ENCODE measurements around the gene FAM219A.
A peak's percentile ranks its signal among the peaks of the same experiment; 100 is the strongest.
"Not testable (repeated sequence)": the region's sequence is repeated elsewhere in the genome, so short reads cannot be mapped to it uniquely, and the experiment has no call there.

Gene FAM219A

GRCh38 chr9:34484678-34485077, 26.3 kb upstream of the FAM219A start:
- no peaks in the 10 kb centered on the region for H3K4me1 ChIP-seq (ENCODE audit: control insufficient read depth, insufficient read depth, low read length)
- no peak for DNase-seq (ENCODE audit: low read depth)
- H3K9me3 ChIP-seq (ENCODE audit: control insufficient read depth, low read length) = no peaks in the 10 kb centered on the region
- H3K36me3 ChIP-seq (ENCODE audit: control insufficient read depth, insufficient read depth, low read length, severe bottlenecking) = no peaks in the 10 kb centered on the region
- no peak overlapping the region for H3K4me3 ChIP-seq (ENCODE audit: low read length)
- peaks cover 27% of the 10 kb centered on the region for H3K27me3 ChIP-seq (replicated peaks; ENCODE audit: control insufficient read depth, insufficient read depth, low read length)
- H3K9ac ChIP-seq (ENCODE audit: low read length) = no peak overlapping the region

DNA sequence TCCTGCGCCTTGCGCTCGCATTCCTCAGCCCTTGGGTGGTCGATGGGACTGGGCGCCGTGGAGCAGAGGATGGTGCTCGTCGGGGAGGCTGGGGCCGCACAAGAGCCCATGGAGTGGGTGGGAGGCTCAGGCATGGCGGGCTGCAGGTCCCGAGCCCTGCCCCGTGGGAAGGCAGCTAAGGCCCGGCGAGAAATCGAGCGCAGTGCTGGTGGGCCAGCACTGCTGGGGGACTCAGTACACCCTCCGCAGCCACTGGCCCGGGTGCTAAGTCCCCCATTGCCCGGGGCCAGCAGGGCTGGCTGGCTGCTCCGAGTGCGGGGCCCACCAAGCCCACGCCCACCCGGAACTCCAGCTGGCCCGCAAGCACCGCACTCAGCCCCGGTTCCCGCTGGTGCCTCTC, 24.4 kb upstream of the FAM219A start:
- DNase-seq (ENCODE audit: low read depth); H3K9ac ChIP-seq (ENCODE audit: low read length); H3K36me3 ChIP-seq (ENCODE audit: control insufficient read depth, insufficient read depth, low read length, severe bottlenecking); H3K9me3 ChIP-seq (ENCODE audit: control insufficient read depth, low read length); H3K4me1 ChIP-seq (ENCODE audit: control insufficient read depth, insufficient read depth, low read length); H3K4me3 ChIP-seq (ENCODE audit: low read length): not testable (repeated sequence)
- H3K27me3 ChIP-seq (replicated peaks; ENCODE audit: control insufficient read depth, insufficient read depth, low read length) = peaks cover 28% of the 10 kb centered on the region

GRCh38 chr9:34481620-34482019, 23.2 kb upstream of the FAM219A start:
- not testable (repeated sequence) for H3K9ac ChIP-seq (ENCODE audit: low read length); DNase-seq (ENCODE audit: low read depth)

GRCh38 chr9:34479431-34479866, 21.1 kb upstream of the FAM219A start:
- Histone ChIP-seq H3K27me3 (replicated peaks; ENCODE audit: control insufficient read depth, insufficient read depth, low read length) (peaks cover 35% of the 10 kb centered on the region), H3K9me3 (ENCODE audit: control insufficient read depth, low read length) (no peaks in the 10 kb centered on the region), H3K36me3 (ENCODE audit: control insufficient read depth, insufficient read depth, low read length, severe bottlenecking) (no peaks in the 10 kb centered on the region), H3K4me1 (ENCODE audit: control insufficient read depth, insufficient read depth, low read length) (no peaks in the 10 kb centered on the region), H3K4me3 (ENCODE audit: low read length) (no peak overlapping the region), H3K9ac (ENCODE audit: low read length) (no peak overlapping the region)
- no peak for DNase-seq (ENCODE audit: low read depth)

More at GRCh38 chr9:34481620-34482019, 23.2 kb upstream of the FAM219A start:
- H3K9me3 ChIP-seq (ENCODE audit: control insufficient read depth, low read length); H3K36me3 ChIP-seq (ENCODE audit: control insufficient read depth, insufficient read depth, low read length, severe bottlenecking); H3K4me1 ChIP-seq (ENCODE audit: control insufficient read depth, insufficient read depth, low read length); H3K4me3 ChIP-seq (ENCODE audit: low read length): not testable (repeated sequence)
- peaks cover 25% of the 10 kb centered on the region for H3K27me3 ChIP-seq (replicated peaks; ENCODE audit: control insufficient read depth, insufficient read depth, low read length)

- H3K4me1 ChIP-seq (ENCODE audit: control insufficient read depth, insufficient read depth, low read length) = no peaks in the 10 kb centered on the region
- H3K9me3 ChIP-seq (ENCODE audit: control insufficient read depth, low read length) = no peaks in the 10 kb centered on the region
- no peak for DNase-seq (ENCODE audit: low read depth)
- H3K27me3 ChIP-seq (replicated peaks; ENCODE audit: control insufficient read depth, insufficient read depth, low read length) = peaks cover 35% of the 10 kb centered on the region
- H3K36me3 ChIP-seq (ENCODE audit: control insufficient read depth, insufficient read depth, low read length, severe bottlenecking) = no peaks in the 10 kb centered on the region
- H3K4me3 ChIP-seq (ENCODE audit: low read length) = no peak overlapping the region
- H3K9ac ChIP-seq (ENCODE audit: low read length) = no peak overlapping the region
Observed at GRCh38 chr9:34477541-34477940, 19.2 kb upstream of the FAM219A start.

GRCh38 chr9:34475097-34475496, 16.7 kb upstream of the FAM219A start:
- no peak for DNase-seq (ENCODE audit: low read depth)
- H3K4me1 ChIP-seq (ENCODE audit: control insufficient read depth, insufficient read depth, low read length) = no peaks in the 10 kb centered on the region

DNA sequence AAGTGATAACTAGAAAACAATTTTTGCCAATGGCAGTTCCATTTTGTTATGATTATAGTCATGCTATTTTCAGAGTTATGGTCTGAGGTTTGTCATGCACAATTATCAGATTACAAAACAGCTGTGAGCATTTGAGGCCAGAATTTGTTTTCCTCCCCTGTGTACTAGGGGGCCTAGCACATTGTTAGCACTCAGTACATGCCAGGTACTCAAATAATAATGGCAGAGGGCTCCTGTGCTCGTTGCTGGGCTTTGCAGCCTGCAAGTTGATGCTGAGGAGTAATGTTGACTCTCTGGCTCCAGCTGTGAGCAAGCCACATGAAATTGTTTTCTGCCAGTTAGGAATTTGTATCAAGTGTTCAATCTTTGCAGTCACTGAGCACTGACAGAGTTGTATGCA, 7.1 kb upstream of the FAM219A start:
- no peak for DNase-seq (ENCODE audit: low read depth)
- Histone ChIP-seq H3K9ac (ENCODE audit: low read length) (no peak overlapping the region), H3K9me3 (ENCODE audit: control insufficient read depth, low read length) (no peaks in the 10 kb centered on the region), H3K36me3 (ENCODE audit: control insufficient read depth, insufficient read depth, low read length, severe bottlenecking) (no peaks in the 10 kb centered on the region), H3K27me3 (replicated peaks; ENCODE audit: control insufficient read depth, insufficient read depth, low read length) (no peaks in the 10 kb centered on the region), H3K4me1 (ENCODE audit: control insufficient read depth, insufficient read depth, low read length) (peaks cover 18% of the 10 kb centered on the region), H3K4me3 (ENCODE audit: low read length) (no peak overlapping the region)

More at GRCh38 chr9:34475097-34475496, 16.7 kb upstream of the FAM219A start:
- Histone ChIP-seq H3K4me3 (ENCODE audit: low read length) (no peak overlapping the region), H3K27me3 (replicated peaks; ENCODE audit: control insufficient read depth, insufficient read depth, low read length) (peaks cover 35% of the 10 kb centered on the region), H3K36me3 (ENCODE audit: control insufficient read depth, insufficient read depth, low read length, severe bottlenecking) (no peaks in the 10 kb centered on the region), H3K9ac (ENCODE audit: low read length) (no peak overlapping the region), H3K9me3 (ENCODE audit: control insufficient read depth, low read length) (no peaks in the 10 kb centered on the region)

DNA sequence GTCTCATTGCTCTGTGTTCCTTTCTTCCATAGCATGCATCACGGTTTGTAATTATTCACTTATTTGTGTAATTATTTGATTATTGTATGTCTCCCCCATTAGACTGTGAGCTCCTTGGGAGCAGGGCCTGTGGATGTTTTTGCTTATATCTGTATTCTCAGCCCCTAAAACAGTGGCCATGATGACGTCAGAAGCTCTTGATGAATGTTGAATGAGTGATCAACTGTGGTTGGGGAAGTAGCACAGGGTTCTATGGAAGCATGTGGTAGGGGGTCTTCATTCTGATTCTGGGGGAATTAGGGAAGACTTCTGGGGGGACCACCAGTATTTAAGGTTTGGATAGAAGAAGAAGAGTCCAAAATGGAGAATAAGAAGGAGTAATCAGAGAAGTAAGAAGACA, 6.2 kb upstream of the FAM219A start:
- no peaks in the 10 kb centered on the region for H3K9me3 ChIP-seq (ENCODE audit: control insufficient read depth, low read length)
- H3K9ac ChIP-seq (ENCODE audit: low read length) = no peak overlapping the region
- no peaks in the 10 kb centered on the region for H3K27me3 ChIP-seq (replicated peaks; ENCODE audit: control insufficient read depth, insufficient read depth, low read length)
- peaks cover 18% of the 10 kb centered on the region for H3K4me1 ChIP-seq (ENCODE audit: control insufficient read depth, insufficient read depth, low read length)
- H3K36me3 ChIP-seq (ENCODE audit: control insufficient read depth, insufficient read depth, low read length, severe bottlenecking) = no peaks in the 10 kb centered on the region
- H3K4me3 ChIP-seq (ENCODE audit: low read length) = no peak overlapping the region
- no peak for DNase-seq (ENCODE audit: low read depth)

DNA sequence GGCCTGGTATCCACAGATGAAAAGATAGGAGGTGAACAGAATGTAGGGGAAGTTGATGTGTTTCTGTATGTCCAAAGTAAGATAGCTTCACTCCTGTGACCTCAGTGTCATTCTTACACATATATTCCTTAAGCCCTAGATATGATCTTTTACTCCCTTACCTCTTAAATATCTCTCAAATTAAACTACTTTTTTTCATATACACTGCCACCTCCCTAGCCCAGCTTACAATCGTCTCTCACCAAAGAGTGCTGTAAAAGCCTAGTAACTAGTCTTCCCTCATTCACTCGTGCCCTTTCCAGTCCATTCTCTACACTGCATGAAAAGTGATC, 5.5 kb upstream of the FAM219A start:
- DNase-seq (ENCODE audit: low read depth) = no peak
- Histone ChIP-seq H3K9me3 (ENCODE audit: control insufficient read depth, low read length) (no peaks in the 10 kb centered on the region), H3K36me3 (ENCODE audit: control insufficient read depth, insufficient read depth, low read length, severe bottlenecking) (no peaks in the 10 kb centered on the region), H3K9ac (ENCODE audit: low read length) (no peak overlapping the region), H3K4me1 (ENCODE audit: control insufficient read depth, insufficient read depth, low read length) (peaks cover 19% of the 10 kb centered on the region), H3K27me3 (replicated peaks; ENCODE audit: control insufficient read depth, insufficient read depth, low read length) (no peaks in the 10 kb centered on the region), H3K4me3 (ENCODE audit: low read length) (no peak overlapping the region)

DNA sequence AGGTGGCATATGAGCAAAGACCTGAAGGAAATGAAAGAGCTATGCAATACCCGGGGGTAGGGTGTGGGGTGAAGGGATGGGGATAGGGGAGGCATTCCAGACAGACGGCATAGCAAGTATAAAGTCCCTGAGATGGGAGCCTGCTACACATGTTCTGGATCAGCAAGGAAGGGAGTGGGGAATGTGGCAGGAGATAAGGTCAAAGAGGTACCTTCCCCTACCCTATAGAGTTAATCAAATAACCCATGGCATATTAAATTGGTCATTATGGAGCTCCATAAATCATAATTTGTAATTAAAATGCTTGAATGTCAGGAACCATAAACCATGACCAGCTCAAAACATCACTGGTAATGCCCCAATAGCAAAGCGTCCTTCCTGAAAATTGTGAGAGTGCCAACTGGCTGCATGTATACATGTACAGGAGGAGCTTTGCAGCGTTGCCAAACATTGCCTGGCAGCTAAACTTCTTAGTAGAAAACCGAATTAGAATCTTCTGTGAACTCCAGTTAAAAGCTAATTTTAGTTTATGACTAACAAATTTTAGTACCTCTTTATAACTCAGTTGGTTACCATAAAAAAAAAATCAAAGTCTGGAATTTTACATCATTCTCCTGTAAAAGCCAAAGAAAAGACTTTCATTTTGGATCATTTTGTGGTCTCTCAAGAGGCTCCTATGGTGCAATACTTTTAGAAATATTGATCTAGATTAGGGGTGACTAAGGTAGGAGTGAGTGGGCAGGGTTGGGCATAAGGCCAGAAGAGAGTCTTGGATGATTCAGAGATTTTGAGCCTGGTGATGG, 4.9 kb upstream of the FAM219A start:
- no peak overlapping the region for H3K4me3 ChIP-seq (ENCODE audit: low read length)
- no peaks in the 10 kb centered on the region for H3K9me3 ChIP-seq (ENCODE audit: control insufficient read depth, low read length)
- DNase-seq (ENCODE audit: low read depth) = peak; percentile 67
- H3K36me3 ChIP-seq (ENCODE audit: control insufficient read depth, insufficient read depth, low read length, severe bottlenecking) = no peaks in the 10 kb centered on the region
- no peaks in the 10 kb centered on the region for H3K27me3 ChIP-seq (replicated peaks; ENCODE audit: control insufficient read depth, insufficient read depth, low read length)
- H3K4me1 ChIP-seq (ENCODE audit: control insufficient read depth, insufficient read depth, low read length) = peaks cover 21% of the 10 kb centered on the region
- no peak overlapping the region for H3K9ac ChIP-seq (ENCODE audit: low read length)

DNA sequence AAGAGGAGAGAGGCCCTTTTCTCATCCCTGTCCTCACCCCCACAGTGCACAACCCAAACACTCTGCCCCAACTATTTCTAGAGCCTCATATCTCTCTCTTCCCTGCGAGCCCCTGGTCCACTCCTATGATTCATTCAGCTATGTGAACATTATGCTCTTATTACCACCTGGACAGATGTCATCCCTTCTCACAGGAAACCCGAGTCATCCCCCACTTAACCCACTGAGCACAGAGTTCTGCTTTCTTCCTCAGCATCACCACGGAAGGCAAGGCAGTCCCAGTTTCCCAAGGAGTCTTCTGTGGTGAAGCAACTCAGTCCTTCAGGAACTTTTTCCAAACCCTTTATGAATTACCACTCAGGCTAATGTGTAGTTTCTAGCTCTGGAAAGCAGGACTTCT, 1.6 kb upstream of the FAM219A start:
- H3K9ac ChIP-seq (ENCODE audit: low read length) = no peak overlapping the region
- DNase-seq (ENCODE audit: low read depth) = no peak
- H3K36me3 ChIP-seq (ENCODE audit: control insufficient read depth, insufficient read depth, low read length, severe bottlenecking) = no peaks in the 10 kb centered on the region
- H3K27me3 ChIP-seq (replicated peaks; ENCODE audit: control insufficient read depth, insufficient read depth, low read length) = no peaks in the 10 kb centered on the region
- H3K4me3 ChIP-seq (ENCODE audit: low read length) = no peak overlapping the region
- H3K4me1 ChIP-seq (ENCODE audit: control insufficient read depth, insufficient read depth, low read length) = peaks cover 38% of the 10 kb centered on the region
- H3K9me3 ChIP-seq (ENCODE audit: control insufficient read depth, low read length) = no peaks in the 10 kb centered on the region

GRCh38 chr9:34459356-34459755, 986 bp upstream of the FAM219A start:
- peaks cover 42% of the 10 kb centered on the region for H3K4me1 ChIP-seq (ENCODE audit: control insufficient read depth, insufficient read depth, low read length)
- no peak overlapping the region for H3K4me3 ChIP-seq (ENCODE audit: low read length)
- no peaks in the 10 kb centered on the region for H3K9me3 ChIP-seq (ENCODE audit: control insufficient read depth, low read length)
- no peaks in the 10 kb centered on the region for H3K36me3 ChIP-seq (ENCODE audit: control insufficient read depth, insufficient read depth, low read length, severe bottlenecking)
- H3K9ac ChIP-seq (ENCODE audit: low read length) = no peak overlapping the region
- H3K27me3 ChIP-seq (replicated peaks; ENCODE audit: control insufficient read depth, insufficient read depth, low read length) = no peaks in the 10 kb centered on the region
- no peak for DNase-seq (ENCODE audit: low read depth)

All from adipocyte (in vitro differentiated cells).